ENCODE results near the gene ZNF584.
"Not testable (repeated sequence)": the region's sequence is repeated elsewhere in the genome, so short reads cannot be mapped to it uniquely, and the experiment has no call there.

The ZNF584 gene

DNA sequence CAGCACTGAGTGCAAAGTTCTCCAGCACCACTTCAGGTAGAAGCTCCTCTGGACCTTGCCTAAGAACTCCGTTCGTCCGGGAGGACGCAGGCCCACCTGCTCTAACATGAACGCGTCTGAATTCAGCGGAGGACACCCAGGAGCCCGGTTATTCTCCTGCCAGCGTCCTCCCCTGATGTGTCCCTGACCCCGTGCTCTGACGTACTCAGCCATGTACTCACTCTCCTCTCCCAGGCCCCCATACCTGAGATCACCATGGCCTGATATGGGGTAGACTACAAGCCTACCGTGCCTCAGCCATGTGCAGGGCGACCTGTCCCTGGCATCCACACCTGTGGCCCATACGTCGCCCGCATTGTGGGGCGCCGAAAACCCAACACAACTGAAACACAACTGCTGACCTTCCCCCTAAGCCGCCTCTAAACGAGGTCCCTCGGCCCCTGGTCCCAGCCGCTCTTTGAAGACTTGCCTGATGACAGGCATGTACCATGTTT lies 744 bp upstream of the ZNF584 start:
- no peak for DNase-seq

GRCh38 chr19:58409010-58409790 lies 751 bp downstream of the ZNF584 start:
- DNase-seq, result no peak

- DNase-seq, result no peak
These were observed 8.2 kb downstream of the ZNF584 start for GRCh38 chr19:58416604-58417003.

DNA sequence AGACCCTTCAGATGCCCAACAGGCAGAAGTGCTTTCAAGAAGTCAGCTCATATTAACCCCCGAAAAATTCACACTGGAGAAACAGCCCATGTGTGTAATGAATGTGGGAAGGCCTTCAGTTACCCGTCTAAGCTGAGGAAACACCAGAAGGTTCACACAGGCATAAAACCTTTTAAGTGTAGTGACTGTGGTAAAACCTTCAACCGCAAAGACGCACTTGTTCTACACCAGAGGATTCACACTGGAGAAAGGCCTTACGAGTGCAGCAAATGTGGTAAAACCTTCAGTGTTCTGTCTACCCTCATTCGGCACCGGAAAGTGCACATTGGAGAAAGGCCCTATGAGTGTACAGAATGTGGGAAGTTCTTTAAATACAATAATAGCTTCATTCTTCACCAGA lies 8.6 kb downstream of the ZNF584 start:
- no peak for DNase-seq

DNA sequence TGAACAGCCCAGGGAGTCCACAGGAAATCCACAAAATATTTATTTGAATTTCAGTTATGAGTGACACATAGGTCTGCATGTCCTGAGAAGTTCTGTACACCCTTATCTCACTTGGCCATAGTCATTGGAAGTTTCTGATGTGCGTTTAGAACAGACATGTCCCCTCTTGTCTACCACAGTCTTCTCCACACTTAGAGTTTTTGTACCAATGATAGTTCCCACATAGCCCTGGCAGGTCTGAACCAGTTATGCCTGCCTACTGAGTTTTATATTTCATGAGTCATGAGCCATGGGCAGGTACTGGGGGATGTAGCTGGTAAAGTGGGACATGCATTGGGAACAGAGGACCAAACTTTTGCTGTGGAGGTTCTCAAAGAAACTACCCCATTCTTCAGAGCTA lies 20.2 kb downstream of the ZNF584 start:
- no peak for DNase-seq

DNA sequence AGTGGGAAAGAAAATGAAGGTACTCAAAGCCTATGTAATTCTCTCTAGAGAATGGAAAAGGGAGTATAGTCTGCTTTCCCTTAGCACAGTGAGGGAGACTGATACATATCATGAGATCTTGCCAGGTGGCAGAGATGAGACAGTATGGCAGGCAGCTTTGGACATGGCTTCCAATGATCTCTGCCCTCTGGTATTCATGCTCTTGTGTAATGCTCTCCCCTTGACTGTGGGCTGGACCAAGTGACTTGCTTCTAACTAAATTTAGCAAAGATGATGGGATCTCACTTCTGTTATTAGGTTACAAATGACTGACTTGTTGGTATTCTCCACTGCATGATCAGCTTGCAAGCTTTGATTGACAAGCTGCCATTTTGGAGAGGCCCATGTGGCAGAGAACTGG lies 21.3 kb downstream of the ZNF584 start:
- DNase-seq, result no peak

DNA sequence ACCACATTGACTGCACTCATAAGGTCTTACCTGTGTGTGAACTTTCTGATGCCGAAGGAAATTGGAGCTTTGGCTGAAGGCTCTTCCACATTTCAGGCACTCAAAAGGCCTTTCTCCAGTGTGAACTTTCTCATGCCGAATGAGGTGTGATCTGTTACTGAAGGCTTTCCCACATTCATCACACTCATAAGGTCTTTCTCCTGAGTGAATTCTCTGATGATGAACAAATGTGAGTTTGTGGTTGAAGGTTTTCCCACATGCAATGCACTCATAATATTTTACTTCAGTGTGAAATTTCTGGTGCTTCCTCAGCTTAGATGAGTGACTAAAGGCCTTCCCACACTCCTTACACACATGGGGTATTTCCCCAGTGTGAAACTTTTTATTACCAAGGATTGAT lies 25.8 kb downstream of the ZNF584 start:
- no peak for DNase-seq

DNA sequence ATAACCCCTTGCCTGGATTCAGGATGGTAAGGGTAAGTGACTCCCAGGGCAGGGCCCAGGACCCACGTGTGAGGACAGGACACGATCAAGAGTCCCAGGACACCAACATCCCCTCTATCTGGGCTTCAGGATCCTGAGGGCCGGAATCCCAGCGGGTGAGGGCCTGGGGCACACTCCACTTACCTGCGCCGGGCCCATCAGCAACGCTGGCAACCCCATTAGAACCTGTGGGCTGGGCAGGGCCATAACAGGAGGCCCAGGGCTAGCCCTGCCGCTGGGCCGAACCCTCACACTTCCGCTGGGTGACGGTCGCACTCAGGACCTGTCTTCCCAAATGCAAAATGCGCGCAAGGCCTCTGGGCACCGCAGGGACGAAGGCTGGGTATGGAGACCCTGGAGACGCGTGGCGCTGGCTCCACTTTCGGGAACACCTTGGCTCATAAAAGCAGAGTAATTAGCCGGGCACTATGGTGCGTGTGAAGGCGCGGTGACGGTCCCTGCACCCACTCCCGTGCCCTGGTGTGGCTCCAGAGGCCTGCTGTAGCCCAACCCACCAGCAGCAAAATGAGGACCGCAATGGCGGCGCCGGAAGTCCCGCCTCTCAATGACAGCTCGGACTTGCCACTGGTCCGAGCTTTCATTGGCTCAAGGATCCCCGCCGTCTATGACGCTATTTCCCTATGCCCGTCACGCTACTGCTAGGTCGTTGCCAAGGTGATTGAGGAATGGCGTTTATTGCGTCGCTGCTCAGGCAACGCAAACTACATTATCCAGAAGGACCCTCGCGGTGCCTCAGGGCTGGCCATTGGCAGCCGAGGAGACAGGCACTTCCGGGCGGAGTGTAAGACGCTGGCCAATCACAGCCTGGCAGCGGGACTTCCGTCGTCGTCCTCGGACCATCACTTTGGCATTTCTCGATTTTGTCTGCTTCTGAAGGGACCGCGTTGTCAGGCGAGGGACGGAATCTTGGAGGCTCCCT lies 31.4 kb downstream of the ZNF584 start, which contains the start of gene ZNF132:
ZNF132 (minus strand) TSS at position 578 of the 979 bp plus-strand sequence; CDS start at position 246, 332 bp downstream.
- peak; percentile 99 for DNase-seq

GRCh38 chr19:58440556-58440955 lies 32.1 kb downstream of the ZNF584 start:
- DNase-seq, result no peak

DNA sequence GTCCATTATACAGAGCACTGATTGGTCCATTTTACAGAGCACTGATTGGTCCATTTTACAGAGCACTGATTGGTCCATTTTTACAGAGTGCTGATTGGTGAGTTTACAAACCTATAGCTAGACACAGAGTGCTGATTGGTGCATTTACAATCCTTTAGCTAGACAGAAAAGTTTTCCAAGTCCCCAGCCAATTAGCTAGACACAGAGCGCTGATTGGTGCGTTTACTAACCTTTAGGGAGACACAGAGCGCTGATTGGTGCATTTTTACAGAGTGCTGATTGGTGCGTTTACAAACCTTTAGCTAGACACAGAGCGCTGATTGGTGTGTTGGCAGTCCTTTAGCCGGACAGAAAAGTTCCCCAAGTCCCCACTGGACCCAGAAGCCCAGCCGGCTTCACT lies 34.5 kb downstream of the ZNF584 start:
- not testable (repeated sequence) for DNase-seq

DNA sequence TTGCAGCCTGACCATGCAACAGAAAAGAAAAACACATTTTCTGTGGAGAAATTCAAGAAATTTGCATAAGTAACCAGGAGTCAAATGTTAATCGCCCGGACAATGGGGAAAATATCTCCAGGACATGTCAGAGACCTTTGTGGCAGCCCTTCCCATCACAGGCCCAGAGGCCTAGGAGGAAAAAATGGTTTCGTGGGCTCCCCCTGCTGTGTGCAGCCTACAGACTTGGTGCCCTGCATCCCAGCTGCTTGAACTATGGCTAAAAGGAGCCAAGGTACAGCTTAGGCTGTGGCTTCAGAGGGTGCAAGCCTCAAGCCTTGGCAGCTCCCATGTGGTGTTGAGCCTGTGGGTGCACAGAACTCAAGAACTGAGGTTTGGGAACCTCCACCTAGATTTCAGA lies 40.4 kb downstream of the ZNF584 start:
- DNase-seq, result not testable (repeated sequence)

GRCh38 chr19:58449980-58450379 lies 41.5 kb downstream of the ZNF584 start:
- not testable (repeated sequence) for DNase-seq

DNA sequence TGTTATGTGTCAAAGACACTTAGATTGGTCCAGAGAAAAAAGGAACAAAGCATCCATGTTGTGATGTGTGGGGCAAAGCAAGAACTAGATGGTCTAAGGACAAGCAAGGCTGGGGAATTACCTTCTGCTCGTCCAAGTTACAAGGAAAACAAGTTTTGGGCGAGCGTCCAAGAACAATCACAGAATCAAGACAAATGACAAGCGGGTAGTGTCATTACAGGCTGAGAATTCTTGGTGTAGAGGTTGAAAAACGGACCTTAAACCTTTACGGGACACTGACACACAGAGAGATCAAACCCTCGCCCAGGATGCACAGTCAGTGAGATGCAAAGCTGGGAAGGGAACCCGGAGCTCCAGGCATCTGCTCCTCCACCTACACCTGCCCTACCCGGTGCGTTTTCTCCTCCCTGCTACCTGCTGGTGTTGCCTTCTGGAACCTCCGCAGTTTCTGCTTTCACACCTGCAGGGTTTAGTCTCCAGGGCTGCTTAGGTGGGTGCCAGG lies 42.5 kb downstream of the ZNF584 start:
- DNase-seq, result no peak

DNA sequence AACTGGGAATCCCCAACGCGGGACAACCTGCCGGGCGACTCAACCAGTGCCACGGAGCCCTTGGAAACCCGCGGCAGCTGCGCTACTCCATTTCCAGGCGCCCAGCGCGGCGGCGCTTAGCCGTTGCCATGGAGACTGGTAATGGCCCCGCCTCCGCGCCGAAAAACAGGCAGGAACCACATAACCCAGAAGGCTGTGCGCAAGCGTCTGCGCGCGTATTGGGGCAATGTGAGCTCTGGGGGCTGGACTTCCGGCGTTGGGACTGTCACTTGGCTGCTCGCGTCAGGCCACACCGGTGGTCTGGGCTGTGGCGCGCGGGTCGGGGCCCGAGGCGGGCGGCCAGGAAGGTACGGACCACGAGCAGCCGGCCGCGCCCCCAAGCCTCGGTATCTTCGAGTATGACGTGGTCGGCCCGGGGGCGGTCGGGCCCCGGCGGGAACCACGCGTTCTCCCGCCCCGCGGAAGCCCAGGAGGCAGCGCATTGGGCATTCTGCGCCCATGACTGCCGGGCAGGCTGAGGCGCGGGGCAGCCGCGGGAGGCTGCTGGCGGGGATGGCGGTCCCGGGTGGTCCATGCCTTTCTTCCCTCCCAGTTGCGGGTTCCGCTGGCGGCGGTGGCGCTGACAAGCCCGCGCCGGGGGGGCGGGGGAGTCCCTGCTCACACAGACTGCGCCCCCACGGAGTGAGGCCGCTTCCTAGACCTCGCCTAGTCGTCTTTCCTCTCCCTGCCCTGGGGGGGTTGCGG lies 43.1 kb downstream of the ZNF584 start, which contains the start of gene ZNF324B:
ZNF324B (plus strand) TSS at position 265 of the 744 bp plus-strand sequence. CDS start 2,080 bp downstream, outside the sequence.
- peak; percentile 97 for DNase-seq

DNA sequence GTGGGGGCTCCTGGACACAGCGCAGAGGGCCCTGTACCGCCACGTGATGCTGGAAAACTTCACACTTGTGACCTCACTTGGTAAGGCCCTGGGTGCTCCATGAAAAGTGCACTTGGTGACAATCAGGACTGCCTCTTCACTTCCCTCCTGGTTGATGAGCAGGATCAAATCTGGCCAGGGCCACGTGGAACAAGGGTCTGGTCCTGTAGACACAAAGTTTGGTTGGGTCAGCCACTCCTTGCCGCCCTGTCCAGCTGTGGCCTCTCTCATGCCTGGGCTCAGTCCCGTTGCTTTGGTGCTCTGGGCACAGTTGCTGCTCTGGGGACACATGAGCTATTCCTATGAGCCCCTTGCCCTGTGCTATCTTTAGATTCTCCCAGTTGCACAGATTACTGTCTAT lies 45.3 kb downstream of the ZNF584 start:
- no peak for DNase-seq

- DNase-seq, result no peak
These were observed 46.9 kb downstream of the ZNF584 start for GRCh38 chr19:58455306-58455705.

- DNase-seq, result no peak
These were observed 47.7 kb downstream of the ZNF584 start for GRCh38 chr19:58456111-58456510.

- DNase-seq, result no peak
These were observed 51.6 kb downstream of the ZNF584 start for GRCh38 chr19:58460039-58460438.

GRCh38 chr19:58466089-58466759 lies 57.8 kb downstream of the ZNF584 start:
- peak; percentile 15 for DNase-seq

GRCh38 chr19:58466760-58467589 lies 58.5 kb downstream of the ZNF584 start, which contains the start of gene ZNF324:
Gene ZNF324 (plus strand): TSS chr19:58467080. CDS start chr19:58469186, 2,106 bp downstream.
- peak; percentile 98 for DNase-seq

All from NCI-H226 (cell line).